Epithelial cell of proximal tubule (primary cell): ENCODE results near the gene TMEM163. TPM values are rescaled to one million over a fixed set of nuclear protein-coding genes. Genes with fewer than 3 reads are reported as not detected.
"Not testable (repeated sequence)": the region's sequence is repeated elsewhere in the genome, so short reads cannot be mapped to it uniquely, and the experiment has no call there.

Experiments
- DNase-seq: peaks from one replicate; pipeline ENCODE4 v3.0.0-alpha.2; 2011; ENCODE audit warnings: low read depth
- H3K4me3 ChIP-seq: 2 replicates; pipeline ENCODE4 v1.5.1; 2011; ENCODE audit warnings: low read depth, mild to moderate bottlenecking, low read length
- total RNA-seq: library from RNA; depleted of rRNA; stranded (reverse); fragments of >200 nt; gene quantifications from 2 replicates; pipeline ENCODE4 v1.2.3, GENCODE V29; 2015
- TF ChIP-seq, protein P1 (sequence below): conservative IDR thresholded peaks from 2 replicates; pipeline ENCODE4 v1.5.1; 2012; ENCODE audit warnings: low read depth, mild to moderate bottlenecking, low read length

The TMEM163 gene
- total RNA-seq, 1 donor from 2014 or later, result 0.40 TPM

DNA sequence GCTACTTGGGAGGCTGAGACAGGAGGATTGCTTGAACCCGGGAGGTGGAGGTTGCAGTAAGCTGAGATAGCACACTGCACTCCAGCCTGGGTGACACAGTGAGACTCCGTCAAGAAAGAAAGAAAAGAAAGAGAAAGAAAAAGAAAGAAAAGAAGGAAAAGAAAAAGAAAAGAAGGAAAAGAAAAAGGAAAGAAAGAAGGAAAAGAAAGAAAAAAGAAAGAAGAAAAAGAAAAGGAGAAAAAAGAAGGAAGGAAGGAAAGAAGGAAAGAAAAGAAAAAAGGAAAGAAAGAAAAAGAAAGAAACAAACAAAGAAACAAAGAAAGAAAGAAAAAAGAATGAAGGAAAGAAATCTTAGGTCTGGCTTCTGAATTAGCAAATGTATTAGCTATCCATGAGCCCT is 150.4 kb downstream of the TMEM163 start:
- no peak for DNase-seq
- H3K4me3 ChIP-seq, result no peak overlapping the region
- TF ChIP-seq, protein P1, sequence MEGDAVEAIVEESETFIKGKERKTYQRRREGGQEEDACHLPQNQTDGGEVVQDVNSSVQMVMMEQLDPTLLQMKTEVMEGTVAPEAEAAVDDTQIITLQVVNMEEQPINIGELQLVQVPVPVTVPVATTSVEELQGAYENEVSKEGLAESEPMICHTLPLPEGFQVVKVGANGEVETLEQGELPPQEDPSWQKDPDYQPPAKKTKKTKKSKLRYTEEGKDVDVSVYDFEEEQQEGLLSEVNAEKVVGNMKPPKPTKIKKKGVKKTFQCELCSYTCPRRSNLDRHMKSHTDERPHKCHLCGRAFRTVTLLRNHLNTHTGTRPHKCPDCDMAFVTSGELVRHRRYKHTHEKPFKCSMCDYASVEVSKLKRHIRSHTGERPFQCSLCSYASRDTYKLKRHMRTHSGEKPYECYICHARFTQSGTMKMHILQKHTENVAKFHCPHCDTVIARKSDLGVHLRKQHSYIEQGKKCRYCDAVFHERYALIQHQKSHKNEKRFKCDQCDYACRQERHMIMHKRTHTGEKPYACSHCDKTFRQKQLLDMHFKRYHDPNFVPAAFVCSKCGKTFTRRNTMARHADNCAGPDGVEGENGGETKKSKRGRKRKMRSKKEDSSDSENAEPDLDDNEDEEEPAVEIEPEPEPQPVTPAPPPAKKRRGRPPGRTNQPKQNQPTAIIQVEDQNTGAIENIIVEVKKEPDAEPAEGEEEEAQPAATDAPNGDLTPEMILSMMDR, result no peak

DNA sequence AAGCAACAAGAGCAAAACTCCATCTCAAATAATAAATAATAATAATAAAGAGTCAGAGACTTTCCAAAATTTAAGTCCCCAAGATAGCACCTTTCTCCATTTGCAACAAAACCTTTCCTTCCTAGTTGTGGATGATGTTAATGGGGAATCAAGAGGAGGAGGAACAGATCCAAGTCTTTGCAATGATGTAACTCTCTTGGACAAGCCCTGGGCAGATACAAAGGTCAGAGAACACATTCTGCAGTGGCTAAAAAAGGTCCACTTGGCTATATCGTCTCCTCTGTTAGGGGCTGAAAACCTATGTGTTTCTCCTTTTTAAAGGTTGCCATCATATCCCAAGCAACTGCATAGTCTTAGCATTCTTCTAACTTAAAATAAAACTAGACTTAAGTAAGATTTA is 151.1 kb downstream of the TMEM163 start:
- no peak overlapping the region for H3K4me3 ChIP-seq
- TF ChIP-seq, protein P1, result no peak
- DNase-seq, result no peak

DNA sequence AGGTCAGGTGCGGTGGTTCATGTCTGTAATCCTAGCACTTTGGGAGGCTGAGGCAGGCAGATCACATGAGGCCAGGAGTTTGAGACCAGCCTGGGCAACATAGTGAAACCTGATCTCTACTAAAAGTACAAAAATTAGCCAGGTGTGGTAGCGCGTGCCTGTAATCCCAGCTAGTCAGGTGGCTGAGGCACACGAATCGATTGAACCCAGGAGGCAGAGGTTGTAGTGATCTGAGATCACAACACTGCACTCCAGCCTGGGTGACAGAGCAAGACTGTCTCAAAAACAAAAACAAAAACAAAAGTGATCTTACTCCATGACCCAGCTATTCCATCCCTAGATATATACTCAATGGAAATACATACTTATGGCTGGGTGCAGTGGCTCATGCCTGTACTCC is 153.8 kb downstream of the TMEM163 start:
- not testable (repeated sequence) for H3K4me3 ChIP-seq

DNA sequence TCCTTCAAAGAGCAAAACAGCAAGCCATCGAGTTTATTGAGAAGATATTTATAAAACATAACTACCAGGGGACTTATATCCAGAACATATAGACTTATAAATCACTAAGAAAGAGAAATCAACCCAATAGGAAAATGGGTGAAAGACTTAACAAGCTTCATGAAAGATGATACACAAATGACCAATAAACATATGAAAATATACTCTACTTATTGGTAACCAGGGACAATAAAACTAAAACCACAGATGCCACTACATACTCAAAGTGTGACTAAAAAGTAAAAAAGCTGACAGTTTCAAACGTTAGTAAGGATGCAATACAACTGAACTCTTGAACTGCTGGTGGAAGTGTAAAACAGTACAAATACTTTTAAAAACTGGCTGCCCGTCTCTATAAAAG is 154.3 kb downstream of the TMEM163 start:
- TF ChIP-seq, protein P1, result no peak
- H3K4me3 ChIP-seq, result no peak overlapping the region
- DNase-seq, result no peak

More for the DNA sequence above, 153.8 kb downstream of the TMEM163 start:
- not testable (repeated sequence) for DNase-seq

DNA sequence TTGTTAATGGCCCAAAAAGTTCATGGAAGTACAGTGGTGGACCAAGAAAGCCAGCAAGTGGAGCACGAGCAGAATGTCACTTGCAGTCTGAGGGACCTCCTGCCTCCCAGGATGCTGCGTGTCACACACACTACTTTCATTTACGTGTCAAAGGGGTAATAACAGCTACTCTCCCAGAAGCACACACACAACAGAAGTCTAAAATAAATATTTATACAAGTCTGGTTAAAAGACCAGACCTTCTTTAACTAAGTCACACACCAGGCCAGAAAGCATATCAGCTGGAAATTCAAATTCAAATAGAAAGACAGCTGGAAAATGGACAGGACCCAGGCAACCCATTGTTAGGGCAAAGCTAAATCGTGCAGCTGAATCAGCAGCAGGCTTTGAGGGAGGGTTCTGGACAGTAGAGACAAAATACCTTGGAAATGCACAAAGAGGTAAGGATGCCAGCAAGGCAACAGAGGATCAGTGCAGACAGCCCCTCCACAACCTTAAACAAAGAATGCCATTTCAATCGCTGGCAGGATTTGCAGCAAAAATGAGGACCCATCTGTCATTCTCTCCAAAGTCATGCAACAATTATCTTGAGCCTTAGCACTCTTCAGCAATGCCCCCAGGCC is 160.5 kb downstream of the TMEM163 start:
- DNase-seq, result no peak
- TF ChIP-seq, protein P1, result no peak
- H3K4me3 ChIP-seq, result no peak overlapping the region

DNA sequence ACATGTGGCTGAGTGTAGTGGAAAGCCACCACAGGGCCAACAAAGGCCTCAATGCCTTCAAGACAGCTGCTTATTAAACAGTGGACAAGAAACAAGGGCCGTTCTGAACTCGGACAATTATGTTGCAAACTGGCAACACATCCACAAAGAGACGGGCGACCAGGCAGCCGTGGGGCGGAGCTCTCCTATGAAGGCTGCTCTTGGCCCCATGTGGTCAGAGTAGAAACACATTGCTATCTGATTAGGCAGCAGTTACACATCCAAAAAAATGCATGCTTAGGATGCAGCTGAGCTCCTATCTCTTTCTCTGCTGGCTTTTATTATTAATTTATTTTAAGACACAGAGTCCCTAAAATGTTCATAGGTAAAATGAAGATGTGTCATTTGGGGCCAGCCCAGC is 163.4 kb downstream of the TMEM163 start:
- no peak overlapping the region for H3K4me3 ChIP-seq
- no peak for DNase-seq
- TF ChIP-seq, protein P1, result no peak

DNA sequence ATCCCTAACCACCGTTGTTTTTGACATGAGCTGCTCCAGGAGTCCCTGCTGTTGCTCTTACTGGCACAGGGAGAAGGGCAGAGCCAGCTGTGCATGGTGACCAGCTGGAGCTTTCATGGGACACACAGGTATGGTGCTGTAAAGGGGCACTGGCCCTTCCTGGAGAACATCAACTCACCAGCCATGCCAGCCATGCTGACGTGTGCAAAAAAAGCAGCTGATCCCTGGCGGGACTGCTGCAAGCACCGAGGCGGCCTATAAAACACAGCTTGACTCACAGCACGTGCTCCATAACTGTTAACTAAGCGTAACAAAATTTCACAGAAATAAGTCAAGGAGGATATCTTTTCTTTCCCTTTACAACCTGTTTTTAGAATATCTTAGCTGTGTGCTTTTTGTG is 165.1 kb downstream of the TMEM163 start:
- TF ChIP-seq, protein P1, result no peak

More for the DNA sequence above, 165.1 kb downstream of the TMEM163 start:
- DNase-seq, result no peak
- H3K4me3 ChIP-seq, result no peak overlapping the region
